Jurkat, Clone E6-1 (cell line): ENCODE results near the gene SLC6A5.

Source experiments
- DNase-seq: peaks from one replicate; pipeline ENCODE4 v3.0.0-alpha.2; 2011; ENCODE audit warnings: low read depth, low spot score
- H3K4me3 ChIP-seq: 2 replicates; pipeline ENCODE4 v1.5.1; 2011; ENCODE audit warnings: mild to moderate bottlenecking, low read length, control low read depth, moderate library complexity

Gene SLC6A5

GRCh38 chr11:20656901-20657300 lies 57.5 kb downstream of the SLC6A5 start:
- DNase-seq = no peak
- no peak overlapping the region for H3K4me3 ChIP-seq

- H3K4me3 ChIP-seq = no peak overlapping the region
- DNase-seq = no peak
Observed at GRCh38 chr11:20658135-20658534, 58.7 kb downstream of the SLC6A5 start.

GRCh38 chr11:20661445-20661844 lies 62.0 kb downstream of the SLC6A5 start:
- DNase-seq = peak; percentile 71

GRCh38 chr11:20661850-20662249 lies 62.4 kb downstream of the SLC6A5 start:
- DNase-seq = no peak
- H3K4me3 ChIP-seq = no peak overlapping the region

More at GRCh38 chr11:20661445-20661844, 62.0 kb downstream of the SLC6A5 start:
- no peak overlapping the region for H3K4me3 ChIP-seq

GRCh38 chr11:20668131-20668809 lies 68.9 kb downstream of the SLC6A5 start:
- H3K4me3 ChIP-seq = no peak overlapping the region
- no peak for DNase-seq

- no peak for DNase-seq
- peak within 1 kb of the TSS; percentile 23 for H3K4me3 ChIP-seq
Observed at GRCh38 chr11:20668844-20669819, 69.7 kb downstream of the SLC6A5 start, which contains the start of gene NELL1. NELL1 (plus strand) TSS chr11:20669586.

- DNase-seq = no peak
- no peak overlapping the region; the same call in 1 of the 2 replicates for H3K4me3 ChIP-seq
Observed at GRCh38 chr11:20669820-20670684, 70.6 kb downstream of the SLC6A5 start.

- no peak overlapping the region for H3K4me3 ChIP-seq
- DNase-seq = no peak
Observed at GRCh38 chr11:20670932-20671403, 71.6 kb downstream of the SLC6A5 start.

GRCh38 chr11:20671856-20672546 lies 72.6 kb downstream of the SLC6A5 start:
- H3K4me3 ChIP-seq = no peak overlapping the region
- no peak for DNase-seq

GRCh38 chr11:20672575-20672974 lies 73.2 kb downstream of the SLC6A5 start:
- no peak overlapping the region for H3K4me3 ChIP-seq
- no peak for DNase-seq

GRCh38 chr11:20676658-20677057 lies 77.2 kb downstream of the SLC6A5 start:
- no peak for DNase-seq
- no peak overlapping the region for H3K4me3 ChIP-seq

GRCh38 chr11:20688761-20689160 lies 89.4 kb downstream of the SLC6A5 start:
- DNase-seq = peak; percentile 64
- no peak overlapping the region for H3K4me3 ChIP-seq

- DNase-seq = no peak
- no peak overlapping the region for H3K4me3 ChIP-seq
Observed at GRCh38 chr11:20707876-20708275, 108.5 kb downstream of the SLC6A5 start.
